Neural cell (in vitro differentiated cells): Measurements from ENCODE around the gene KLHL36.

Experiments
- REST ChIP-seq: IDR thresholded peaks from 2 replicates; pipeline ENCODE4 v1.6.1; 2012; ENCODE audit warnings: borderline replicate concordance
- TF ChIP-seq, protein P1 (sequence below): fragments of 450-650 bp; IDR thresholded peaks from 2 replicates; pipeline ENCODE4 v1.5.1; 2014; ENCODE audit warnings: antibody characterized with exemption, mild to moderate bottlenecking, moderate library complexity; ENCODE audit not compliant: poor library complexity, severe bottlenecking

GRCh38 chr16:84648595-84649510 lies 542 bp downstream of the KLHL36 start:
- TF ChIP-seq, protein P1, sequence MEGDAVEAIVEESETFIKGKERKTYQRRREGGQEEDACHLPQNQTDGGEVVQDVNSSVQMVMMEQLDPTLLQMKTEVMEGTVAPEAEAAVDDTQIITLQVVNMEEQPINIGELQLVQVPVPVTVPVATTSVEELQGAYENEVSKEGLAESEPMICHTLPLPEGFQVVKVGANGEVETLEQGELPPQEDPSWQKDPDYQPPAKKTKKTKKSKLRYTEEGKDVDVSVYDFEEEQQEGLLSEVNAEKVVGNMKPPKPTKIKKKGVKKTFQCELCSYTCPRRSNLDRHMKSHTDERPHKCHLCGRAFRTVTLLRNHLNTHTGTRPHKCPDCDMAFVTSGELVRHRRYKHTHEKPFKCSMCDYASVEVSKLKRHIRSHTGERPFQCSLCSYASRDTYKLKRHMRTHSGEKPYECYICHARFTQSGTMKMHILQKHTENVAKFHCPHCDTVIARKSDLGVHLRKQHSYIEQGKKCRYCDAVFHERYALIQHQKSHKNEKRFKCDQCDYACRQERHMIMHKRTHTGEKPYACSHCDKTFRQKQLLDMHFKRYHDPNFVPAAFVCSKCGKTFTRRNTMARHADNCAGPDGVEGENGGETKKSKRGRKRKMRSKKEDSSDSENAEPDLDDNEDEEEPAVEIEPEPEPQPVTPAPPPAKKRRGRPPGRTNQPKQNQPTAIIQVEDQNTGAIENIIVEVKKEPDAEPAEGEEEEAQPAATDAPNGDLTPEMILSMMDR = no peak
- TF ChIP-seq REST = no peak
